Smooth muscle cell of the brain vasculature (primary cell): ENCODE measurements around the gene TNFRSF11A.
A peak's percentile ranks its signal among the peaks of the same experiment; 100 is the strongest.

Experiments used
- DNase-seq: peaks from one replicate; pipeline ENCODE4 v3.0.0-alpha.2; 2012; ENCODE audit warnings: low read depth, low spot score

TNFRSF11A gene

GRCh38 chr18:62413206-62413605, 88.1 kb downstream of the TNFRSF11A start:
- no peak for DNase-seq

GRCh38 chr18:62418258-62418657, 93.1 kb downstream of the TNFRSF11A start:
- DNase-seq, result no peak

- DNase-seq, result no peak
Measured at GRCh38 chr18:62420151-62420512, 95.0 kb downstream of the TNFRSF11A start.

- DNase-seq, result no peak
Measured at GRCh38 chr18:62420513-62421209, 95.6 kb downstream of the TNFRSF11A start.

- peak; percentile 79 for DNase-seq
Measured at GRCh38 chr18:62425465-62426190, 100.5 kb downstream of the TNFRSF11A start.

DNA sequence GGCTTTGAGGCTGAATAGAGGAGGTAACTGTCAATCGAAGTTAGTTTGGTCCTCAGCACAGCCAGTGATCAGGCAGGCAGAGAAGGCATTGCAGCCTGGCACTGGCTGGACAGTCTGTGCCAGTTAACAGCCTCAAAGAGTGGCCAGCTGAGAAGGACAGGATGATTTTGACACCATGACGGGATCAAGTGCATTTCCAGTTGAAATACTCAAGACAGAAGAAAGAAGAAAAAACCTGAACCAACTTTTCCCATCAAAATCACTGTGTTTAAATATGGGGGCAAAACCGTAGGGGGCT, 101.0 kb downstream of the TNFRSF11A start:
- no peak for DNase-seq

- no peak for DNase-seq
Measured at GRCh38 chr18:62432176-62432575, 107.1 kb downstream of the TNFRSF11A start.

- DNase-seq, result no peak
Measured at GRCh38 chr18:62434798-62435197, 109.7 kb downstream of the TNFRSF11A start.

- DNase-seq, result no peak
Measured at GRCh38 chr18:62435435-62436031, 110.4 kb downstream of the TNFRSF11A start.

- no peak for DNase-seq
Measured at GRCh38 chr18:62436636-62437234, 111.6 kb downstream of the TNFRSF11A start.

GRCh38 chr18:62437235-62438017, 112.3 kb downstream of the TNFRSF11A start:
- DNase-seq, result no peak

DNA sequence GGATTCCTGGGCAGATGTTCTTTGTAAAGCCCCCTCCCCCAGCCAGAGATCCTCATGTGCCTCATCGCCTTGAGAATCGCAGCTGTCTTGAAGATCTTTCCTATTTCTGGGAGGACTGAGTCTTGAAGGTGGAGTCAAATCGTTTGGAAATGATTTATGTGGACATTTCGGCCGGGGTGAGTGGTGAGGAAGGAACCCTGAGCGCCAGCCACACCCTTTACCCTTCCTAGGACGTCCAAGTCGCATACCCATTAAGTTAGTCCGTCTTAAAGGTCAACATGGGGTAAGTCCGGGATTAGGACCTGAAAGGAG, 112.9 kb downstream of the TNFRSF11A start:
- DNase-seq, result no peak

GRCh38 chr18:62438402-62438801, 113.3 kb downstream of the TNFRSF11A start:
- no peak for DNase-seq

DNA sequence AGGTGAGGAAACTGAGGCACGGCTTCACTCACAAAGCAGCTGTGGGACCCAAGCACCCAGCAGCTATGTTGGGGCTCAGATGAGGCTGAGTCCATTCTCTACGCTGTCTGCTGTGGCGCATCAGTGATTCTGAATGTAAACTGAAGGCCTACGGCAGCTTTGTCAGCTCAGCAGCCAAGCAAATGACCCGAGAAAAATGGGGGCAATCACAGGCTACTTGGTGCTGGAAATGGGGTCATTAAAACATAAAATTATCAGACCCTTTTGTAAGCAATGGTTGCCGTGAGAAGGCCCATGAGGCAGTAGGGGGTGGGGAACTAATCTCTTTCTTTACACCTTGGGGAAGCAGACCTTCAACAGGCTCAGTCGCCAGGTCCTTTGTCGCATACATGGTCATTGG, 113.8 kb downstream of the TNFRSF11A start:
- no peak for DNase-seq
